Neuronal stem cell (in vitro differentiated cells): ENCODE measurements around the gene EBP.
"Not testable (repeated sequence)": the region's sequence is repeated elsewhere in the genome, so short reads cannot be mapped to it uniquely, and the experiment has no call there.

ENCODE experiments used
- DNase-seq: peaks from one replicate; pipeline ENCODE4 v3.0.0-alpha.2; 2013; ENCODE audit warnings: low spot score
- H2AFZ ChIP-seq: one replicate; pipeline ENCODE4 v1.6.1; 2013; ENCODE audit warnings: mild to moderate bottlenecking, low read length, inconsistent platforms
- H2AK5ac ChIP-seq: 2 replicates; pipeline ENCODE4 v1.6.1; 2013; ENCODE audit warnings: low read depth, mild to moderate bottlenecking, inconsistent platforms, low read length, moderate library complexity, mixed read lengths
- H2BK120ac ChIP-seq: 2 replicates; pipeline ENCODE4 v1.6.1; 2013; ENCODE audit warnings: low read depth, mild to moderate bottlenecking, inconsistent platforms, low read length, moderate library complexity, mixed read lengths
- H2BK12ac ChIP-seq: one replicate; pipeline ENCODE4 v1.6.1; 2013; ENCODE audit warnings: low read length, inconsistent platforms
- H2BK15ac ChIP-seq: 2 replicates; pipeline ENCODE4 v1.6.1; 2013; ENCODE audit warnings: mild to moderate bottlenecking, low read length, inconsistent platforms, mixed read lengths
- H2BK5ac ChIP-seq: one replicate; pipeline ENCODE4 v1.6.1; 2013; ENCODE audit warnings: inconsistent platforms, mild to moderate bottlenecking, low read length, moderate library complexity
- H3K14ac ChIP-seq: one replicate; pipeline ENCODE4 v1.6.1; 2013; ENCODE audit warnings: low read length, inconsistent platforms
- H3K18ac ChIP-seq: 2 replicates; pipeline ENCODE4 v1.6.1; 2013; ENCODE audit warnings: low read length, inconsistent platforms
- H3K23ac ChIP-seq: 2 replicates; pipeline ENCODE4 v1.6.1; 2013; ENCODE audit warnings: low read depth, mild to moderate bottlenecking, mixed read lengths, low read length, inconsistent platforms; ENCODE audit not compliant: poor library complexity
- H3K27ac ChIP-seq: replicated peaks from 3 replicates; pipeline ENCODE4 v1.5.1; 2013; ENCODE audit warnings: low read length, inconsistent platforms
- H3K27me3 ChIP-seq, 3 experiments: 2 replicates each; pipeline ENCODE4 v1.6.1; 2013; ENCODE audit warnings: low read length in 3 of 3, mild to moderate bottlenecking in 2 of 3, inconsistent platforms in 1 of 3, low read depth in 1 of 3, mixed read lengths in 1 of 3, moderate library complexity in 1 of 3; ENCODE audit not compliant: control insufficient read depth in 3 of 3, insufficient read depth in 3 of 3
- H3K36me3 ChIP-seq, 2 donors: replicated peaks in 1 of 2; 2 replicates each; pipeline ENCODE4 v1.6.1; 2013; ENCODE audit warnings: low read length in 2 of 2; ENCODE audit not compliant: control insufficient read depth in 2 of 2, insufficient read depth in 2 of 2
- H3K4ac ChIP-seq: 2 replicates; pipeline ENCODE4 v1.6.1; 2013; ENCODE audit warnings: inconsistent platforms, mild to moderate bottlenecking, low read length, moderate library complexity
- H3K4me1 ChIP-seq, 2 donors: 1 replicate in 1 of 2; 2 replicates in 1 of 2; pipeline ENCODE4 v1.6.1; 2013; ENCODE audit warnings: low read length in 2 of 2, low read depth in 1 of 2; ENCODE audit not compliant: control insufficient read depth in 2 of 2, insufficient read depth in 1 of 2
- H3K4me2 ChIP-seq: one replicate; pipeline ENCODE4 v1.6.1; 2013; ENCODE audit warnings: mild to moderate bottlenecking, low read length, inconsistent platforms; ENCODE audit not compliant: insufficient read depth, poor library complexity, severe bottlenecking
- H3K4me3 ChIP-seq, 2 donors: 2 replicates each; pipeline ENCODE4 v1.5.1; 2013; ENCODE audit warnings: low read length in 2 of 2, mild to moderate bottlenecking in 2 of 2, inconsistent platforms in 1 of 2, moderate library complexity in 1 of 2
- H3K79me1 ChIP-seq: one replicate; pipeline ENCODE4 v1.6.1; 2013; ENCODE audit warnings: low read depth, mild to moderate bottlenecking, inconsistent platforms, low read length, moderate library complexity
- H3K9ac ChIP-seq: one replicate; pipeline ENCODE4 v1.6.1; 2013; ENCODE audit warnings: mild to moderate bottlenecking, low read depth, low read length, inconsistent platforms; ENCODE audit not compliant: poor library complexity
- H3K9me3 ChIP-seq, 2 donors: replicated peaks in 1 of 2; 2 replicates each; pipeline versions ENCODE3 to v1.6.1; 2013; ENCODE audit warnings: low read length in 2 of 2, mild to moderate bottlenecking in 2 of 2, inconsistent platforms in 1 of 2, low read depth in 1 of 2, mixed read lengths in 1 of 2, moderate library complexity in 1 of 2; ENCODE audit not compliant: control insufficient read depth in 2 of 2, insufficient read depth in 1 of 2
- H4K8ac ChIP-seq: one replicate; pipeline ENCODE4 v1.6.1; 2013; ENCODE audit warnings: low read depth, mild to moderate bottlenecking, inconsistent platforms, low read length, moderate library complexity
- H4K91ac ChIP-seq: one replicate; pipeline ENCODE4 v1.6.1; 2013; ENCODE audit warnings: low read length, low read depth, mild to moderate bottlenecking, inconsistent platforms; ENCODE audit not compliant: poor library complexity
- WGBS, 2 donors: extraction: QIAGEN DNeasy Blood & Tissue Kit; methylation state at CpG; one replicate each; pipeline ENCODE4 v1.1.7; 2013; ENCODE audit warnings: missing lambda C conversion rate in 2 of 2, mixed read lengths in 1 of 2; ENCODE audit not compliant: insufficient read length in 2 of 2, insufficient replicate concordance in 1 of 2; ENCODE audit errors: extremely low coverage in 2 of 2; 5-methylcytosine and 5-hydroxymethylcytosine counted together

EBP gene

GRCh38 chrX:48540480-48540879, 18.9 kb downstream of the EBP start:
- no peak overlapping the region for H3K27ac ChIP-seq
- no CpG with 5 or more reads among the region's 7 CpGs for WGBS, 2 donors
- H3K27me3 ChIP-seq: no peaks in the 10 kb centered on the region
- no peak overlapping the region for H2BK120ac ChIP-seq
- H2AK5ac ChIP-seq: no peak overlapping the region
- peak overlapping the region; percentile 57 for H3K4me2 ChIP-seq
- H4K91ac ChIP-seq: no peak overlapping the region
- H3K9ac ChIP-seq: no peak overlapping the region
- H3K36me3 ChIP-seq: peaks cover 0 to 17% of the 10 kb centered on the region in 2 donors
- H3K4me1 ChIP-seq: peaks cover 0 to 3% of the 10 kb centered on the region in 2 donors
- no peak overlapping the region for H2BK5ac ChIP-seq
- no peak overlapping the region for H2AFZ ChIP-seq
- no peak overlapping the region for H2BK12ac ChIP-seq
- H3K18ac ChIP-seq: no peak overlapping the region
- DNase-seq: no peak
- H3K4ac ChIP-seq: no peak overlapping the region
- no peaks in the 10 kb centered on the region for H3K79me1 ChIP-seq
- H3K14ac ChIP-seq: no peak overlapping the region
- no peaks in the 10 kb centered on the region for H3K9me3 ChIP-seq
- peak overlapping the region in 1 of 2 donors; percentile 76 for H3K4me3 ChIP-seq
- H3K23ac ChIP-seq: no peak overlapping the region
- no peak overlapping the region for H2BK15ac ChIP-seq
- no peak overlapping the region for H4K8ac ChIP-seq

GRCh38 chrX:48541140-48541814, 19.7 kb downstream of the EBP start:
- H3K27ac ChIP-seq: no peak overlapping the region
- H2BK5ac ChIP-seq: no peak overlapping the region
- peaks cover 0 to 20% of the 10 kb centered on the region in 2 donors for H3K36me3 ChIP-seq
- no peak overlapping the region for H3K23ac ChIP-seq
- no peak overlapping the region for H3K4me2 ChIP-seq
- H3K4me1 ChIP-seq: peaks cover 0 to 3% of the 10 kb centered on the region in 2 donors
- H3K79me1 ChIP-seq: no peaks in the 10 kb centered on the region
- WGBS, 2 donors: no CpG with 5 or more reads among the region's 10 CpGs
- H2BK15ac ChIP-seq: no peak overlapping the region
- H4K8ac ChIP-seq: no peak overlapping the region
- H3K18ac ChIP-seq: no peak overlapping the region
- H3K27me3 ChIP-seq: no peaks in the 10 kb centered on the region
- no peak overlapping the region for H2BK120ac ChIP-seq
- H3K9me3 ChIP-seq: no peaks in the 10 kb centered on the region
- no peak overlapping the region for H3K14ac ChIP-seq
- no peak overlapping the region for H3K4me3 ChIP-seq
- no peak overlapping the region for H4K91ac ChIP-seq
- H2BK12ac ChIP-seq: no peak overlapping the region
- no peak for DNase-seq
- no peak overlapping the region for H2AFZ ChIP-seq
- no peak overlapping the region for H3K4ac ChIP-seq
- H3K9ac ChIP-seq: no peak overlapping the region
- no peak overlapping the region for H2AK5ac ChIP-seq

GRCh38 chrX:48548871-48549270, 27.3 kb downstream of the EBP start:
- Histone ChIP-seq H3K79me1 (no peaks in the 10 kb centered on the region), H3K4me2 (no peak overlapping the region), H2BK120ac (no peak overlapping the region), H3K9ac (no peak overlapping the region), H2AK5ac (no peak overlapping the region), H3K4ac (no peak overlapping the region), H4K8ac (no peak overlapping the region), H3K9me3 (no peaks in the 10 kb centered on the region), H3K27me3 (no peaks in the 10 kb centered on the region), H3K4me3 (no peak overlapping the region), H2BK12ac (no peak overlapping the region), H3K4me1 (no peaks in the 10 kb centered on the region), H2BK15ac (no peak overlapping the region), H3K27ac (no peak overlapping the region), H3K23ac (no peak overlapping the region), H3K14ac (no peak overlapping the region), H2BK5ac (no peak overlapping the region), H3K18ac (no peak overlapping the region), H3K36me3 (peaks cover 0 to 10% of the 10 kb centered on the region in 2 donors), H4K91ac (no peak overlapping the region), H2AFZ (no peak overlapping the region)
- no CpG with 5 or more reads among the region's 3 CpGs for WGBS, 2 donors
- no peak for DNase-seq

- not testable (repeated sequence) for H3K9ac ChIP-seq, H3K14ac ChIP-seq, H2AK5ac ChIP-seq, H3K4me2 ChIP-seq, H3K18ac ChIP-seq, H3K4ac ChIP-seq, H3K79me1 ChIP-seq, H2BK5ac ChIP-seq, H2AFZ ChIP-seq, H2BK120ac ChIP-seq, H3K23ac ChIP-seq, H3K4me1 ChIP-seq, H3K9me3 ChIP-seq, H4K8ac ChIP-seq, H3K27ac ChIP-seq, H2BK12ac ChIP-seq, H2BK15ac ChIP-seq, H4K91ac ChIP-seq, H3K27me3 ChIP-seq, DNase-seq, H3K4me3 ChIP-seq
- H3K36me3 ChIP-seq: peaks cover 14 to 22% of the 10 kb centered on the region in 2 donors
- no CpG with 5 or more reads among the region's 9 CpGs for WGBS, 2 donors
Observed at GRCh38 chrX:48555731-48556325, 34.2 kb downstream of the EBP start.
